Measurements from ENCODE around the gene CERKL.

CERKL gene

DNA sequence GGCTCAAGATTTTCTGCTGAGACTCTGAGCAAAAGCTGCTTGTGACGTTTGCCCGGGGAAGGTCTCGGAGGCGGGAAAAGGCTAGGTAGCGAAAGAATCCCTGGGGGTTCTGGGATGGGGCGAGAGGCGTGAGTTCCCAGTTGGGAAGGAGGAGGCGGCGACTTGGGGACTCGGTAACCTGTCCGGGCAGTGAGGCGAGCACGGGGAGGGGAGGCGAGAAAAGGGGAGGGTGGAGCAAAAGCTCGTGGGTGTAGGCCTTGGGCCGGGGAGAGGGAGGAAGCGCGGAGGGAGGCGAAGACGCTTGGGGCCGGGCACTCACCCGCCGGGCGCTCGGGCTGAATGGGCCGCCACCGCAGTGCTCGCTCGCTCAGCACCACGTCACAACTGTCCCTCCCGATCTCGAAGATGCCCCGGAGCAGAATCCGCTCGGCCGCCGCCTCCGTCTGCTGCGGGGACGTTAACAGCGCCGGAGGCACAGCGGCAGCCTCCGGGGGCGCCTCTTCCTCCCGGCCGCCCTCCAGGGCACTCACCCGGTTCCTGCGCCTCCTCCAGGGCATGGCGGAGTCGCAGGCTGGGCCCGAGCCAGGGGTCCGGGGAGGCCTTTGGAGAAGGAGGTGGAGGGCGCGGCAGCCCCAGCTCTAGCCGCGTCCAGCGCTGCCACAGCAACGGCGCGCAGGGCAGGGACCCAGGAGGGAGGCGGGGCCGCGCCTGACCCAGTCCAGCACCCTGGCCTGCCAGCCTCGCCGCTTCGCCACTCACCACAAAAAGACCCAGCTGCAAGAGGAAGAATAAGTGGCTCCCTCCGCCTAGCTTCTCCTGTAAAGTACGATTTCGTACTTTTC lies at the start of gene CERKL:
Gene CERKL, minus strand, starts transcription at position 656 of the 842 bp plus-strand sequence. Its CDS starts 99 bp downstream, at position 557.
- in situ Hi-C loops (cut with MboI; ENCODE audit: low sequenced_read_pairs), result no loop called here

- in situ Hi-C loops (cut with MboI; ENCODE audit: low sequenced_read_pairs), result loop anchor here (25.0 kb wide), 1 partner anchor 615 kb away; no protein-coding TSS in a partner anchor
Observed at GRCh38 chr2:181702519-181702918, 45.6 kb upstream of the CERKL start.

GRCh38 chr2:181698223-181698622 lies 41.3 kb upstream of the CERKL start:
- in situ Hi-C loops (cut with MboI; ENCODE audit: low sequenced_read_pairs), result no loop called here

DNA sequence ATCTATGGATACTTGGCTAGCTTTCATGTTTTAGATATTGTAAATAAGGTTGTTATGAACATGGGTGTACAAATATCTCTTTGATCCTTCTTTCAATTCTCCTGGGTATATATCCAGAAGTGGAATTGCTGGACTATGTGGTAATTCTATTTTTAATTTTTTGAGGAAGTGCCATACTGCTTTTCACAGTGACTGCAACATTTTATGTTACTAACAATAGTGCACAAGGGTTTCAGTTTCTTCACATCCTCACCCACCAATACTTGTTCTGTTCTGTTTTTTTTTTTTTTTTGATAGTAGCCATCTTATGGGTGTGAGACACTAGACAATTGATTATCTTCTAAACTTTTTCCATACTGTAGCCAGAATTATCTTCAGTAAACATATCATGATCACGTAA lies 40.7 kb upstream of the CERKL start:
- in situ Hi-C loops (cut with MboI; ENCODE audit: low sequenced_read_pairs), result no loop called here

GRCh38 chr2:181697126-181697525 lies 40.2 kb upstream of the CERKL start:
- in situ Hi-C loops (cut with MboI; ENCODE audit: low sequenced_read_pairs), result no loop called here

GRCh38 chr2:181694271-181694670 lies 37.4 kb upstream of the CERKL start:
- in situ Hi-C loops (cut with MboI; ENCODE audit: low sequenced_read_pairs), result no loop called here

DNA sequence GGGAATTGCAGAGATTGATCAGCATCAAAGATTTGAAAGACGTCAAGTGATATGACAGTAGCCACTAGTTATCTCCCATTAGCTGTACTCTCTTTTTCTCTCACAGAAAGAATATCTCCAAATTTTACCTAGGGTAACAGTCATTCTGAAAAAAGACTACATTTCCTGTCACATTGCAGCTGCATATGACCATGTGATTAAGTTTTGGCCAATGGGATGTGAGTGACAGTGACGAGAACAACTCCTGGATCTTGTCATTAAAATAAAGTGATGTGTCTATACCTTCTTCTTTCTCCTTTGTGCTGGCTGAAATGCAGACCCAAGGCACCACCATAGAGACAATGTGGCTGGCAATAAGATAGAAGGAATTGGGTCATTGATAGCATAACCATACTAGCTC lies 34.0 kb upstream of the CERKL start:
- in situ Hi-C loops (cut with MboI; ENCODE audit: low sequenced_read_pairs), result no loop called here

DNA sequence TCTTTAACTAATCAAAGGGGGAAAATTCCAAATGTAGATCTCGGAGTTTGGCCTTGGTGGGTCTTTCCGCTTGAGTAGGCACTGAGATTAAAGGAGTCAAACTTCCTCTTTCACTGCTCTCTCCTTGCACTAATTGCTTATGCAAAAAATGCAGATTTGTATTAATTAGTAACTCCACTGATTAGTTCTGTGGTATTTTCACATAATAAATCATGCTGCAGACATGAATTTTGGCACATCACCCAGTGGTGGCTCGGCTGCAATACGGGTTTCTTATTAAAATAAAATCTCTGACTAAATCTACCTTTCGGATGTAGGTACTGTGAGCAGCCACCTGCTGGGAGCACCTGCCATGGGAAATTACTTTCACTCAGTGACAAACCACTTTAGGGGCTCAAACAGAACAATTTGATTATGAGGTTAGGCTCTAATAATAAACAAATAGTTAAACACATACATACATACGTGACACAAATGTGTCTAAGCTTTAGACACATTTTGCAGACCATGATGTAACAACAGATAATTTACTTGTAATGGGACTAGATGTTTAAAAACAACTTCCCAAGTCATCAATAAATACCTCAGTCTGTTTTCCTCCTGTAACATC lies 29.8 kb upstream of the CERKL start:
- in situ Hi-C loops (cut with MboI; ENCODE audit: low sequenced_read_pairs), result no loop called here

- in situ Hi-C loops (cut with MboI; ENCODE audit: low sequenced_read_pairs), result no loop called here
Observed at GRCh38 chr2:181685150-181685688, 28.3 kb upstream of the CERKL start.

- in situ Hi-C loops (cut with MboI; ENCODE audit: low sequenced_read_pairs), result no loop called here
Observed at GRCh38 chr2:181684454-181685149, 27.7 kb upstream of the CERKL start.

DNA sequence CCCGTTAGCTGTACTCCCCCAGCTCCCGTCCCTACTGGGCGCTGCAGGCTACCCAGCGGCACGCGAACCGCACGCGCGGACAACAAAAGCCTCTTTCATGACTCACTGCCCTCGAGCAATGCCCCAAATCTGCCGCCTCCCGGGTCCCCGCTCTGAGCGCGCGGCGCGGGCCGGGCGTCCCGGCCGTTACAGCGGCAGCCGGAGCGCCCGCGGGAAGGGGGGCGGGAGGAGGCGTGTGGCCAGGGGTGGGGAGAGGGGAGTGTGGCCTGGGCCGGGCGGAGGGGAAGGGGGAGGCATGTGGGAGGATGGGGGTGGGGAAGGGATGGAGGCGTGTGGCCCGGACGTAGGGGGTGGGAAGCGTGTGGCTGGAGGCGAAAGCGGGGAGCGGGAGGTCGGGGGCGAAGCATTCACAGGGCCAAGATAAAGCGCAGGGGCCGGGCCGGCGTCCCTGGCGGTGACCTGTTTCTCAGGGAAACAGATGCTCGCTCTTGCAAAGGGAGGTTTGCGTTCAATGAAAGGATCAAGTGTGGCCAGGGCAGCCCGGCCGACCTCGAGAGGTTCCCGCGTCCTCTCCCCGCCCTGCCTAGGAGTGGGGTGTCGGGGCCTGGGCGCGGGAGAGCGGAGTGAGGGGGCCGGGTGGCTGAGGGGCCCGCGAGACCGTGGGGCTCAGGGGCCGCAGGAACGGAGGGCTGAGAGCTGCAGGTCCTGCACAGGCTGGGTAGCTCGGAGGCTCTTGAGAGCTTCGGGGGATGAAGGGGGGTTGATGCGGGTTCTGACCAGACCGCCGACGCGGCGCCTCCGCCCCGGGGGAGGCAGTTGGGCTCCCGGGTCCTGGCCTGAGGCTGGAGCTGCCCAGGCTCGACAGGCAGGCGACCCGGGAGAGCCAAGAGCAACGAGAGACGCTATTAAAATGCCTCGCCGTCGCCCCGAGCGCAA lies 26.9 kb upstream of the CERKL start:
- in situ Hi-C loops (cut with MboI; ENCODE audit: low sequenced_read_pairs), result no loop called here

DNA sequence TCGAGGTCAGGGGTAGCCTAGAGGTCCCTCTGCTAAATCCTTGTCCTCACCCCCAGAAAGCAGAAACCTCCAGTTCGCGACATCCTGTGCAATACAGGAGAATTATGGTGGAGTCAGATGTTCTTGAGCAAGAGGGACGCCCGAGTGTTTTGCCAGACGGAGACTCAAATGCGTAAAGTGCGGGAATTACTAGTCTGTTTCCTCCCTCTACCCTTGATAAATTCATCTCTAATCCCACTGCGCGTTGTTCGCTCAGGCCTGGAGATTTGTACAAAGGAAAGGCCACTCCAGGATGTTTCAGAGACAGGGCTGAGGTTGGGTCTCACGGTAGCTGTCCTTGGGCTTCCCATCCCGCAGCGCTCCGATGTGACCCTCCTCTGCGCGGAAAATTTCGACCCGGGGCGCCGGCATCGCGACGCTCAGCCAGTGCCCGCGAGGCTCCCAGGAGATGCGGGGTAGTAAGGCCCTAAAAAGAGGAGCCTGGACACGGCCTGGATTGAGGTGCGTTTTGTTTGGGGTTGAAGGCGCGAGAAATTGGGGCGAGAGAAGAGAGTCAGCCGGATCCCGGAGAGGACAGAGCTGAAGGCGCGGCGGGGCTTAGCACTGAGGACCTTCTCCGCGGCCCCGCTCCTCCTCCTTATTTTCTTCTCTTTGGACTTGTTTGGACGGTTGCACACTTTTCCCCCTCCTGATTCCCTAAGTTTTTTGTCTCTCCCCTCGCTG lies 26.1 kb upstream of the CERKL start:
- in situ Hi-C loops (cut with MboI; ENCODE audit: low sequenced_read_pairs), result no loop called here

GRCh38 chr2:181682026-181682789 lies 25.3 kb upstream of the CERKL start:
- in situ Hi-C loops (cut with MboI; ENCODE audit: low sequenced_read_pairs), result no loop called here

DNA sequence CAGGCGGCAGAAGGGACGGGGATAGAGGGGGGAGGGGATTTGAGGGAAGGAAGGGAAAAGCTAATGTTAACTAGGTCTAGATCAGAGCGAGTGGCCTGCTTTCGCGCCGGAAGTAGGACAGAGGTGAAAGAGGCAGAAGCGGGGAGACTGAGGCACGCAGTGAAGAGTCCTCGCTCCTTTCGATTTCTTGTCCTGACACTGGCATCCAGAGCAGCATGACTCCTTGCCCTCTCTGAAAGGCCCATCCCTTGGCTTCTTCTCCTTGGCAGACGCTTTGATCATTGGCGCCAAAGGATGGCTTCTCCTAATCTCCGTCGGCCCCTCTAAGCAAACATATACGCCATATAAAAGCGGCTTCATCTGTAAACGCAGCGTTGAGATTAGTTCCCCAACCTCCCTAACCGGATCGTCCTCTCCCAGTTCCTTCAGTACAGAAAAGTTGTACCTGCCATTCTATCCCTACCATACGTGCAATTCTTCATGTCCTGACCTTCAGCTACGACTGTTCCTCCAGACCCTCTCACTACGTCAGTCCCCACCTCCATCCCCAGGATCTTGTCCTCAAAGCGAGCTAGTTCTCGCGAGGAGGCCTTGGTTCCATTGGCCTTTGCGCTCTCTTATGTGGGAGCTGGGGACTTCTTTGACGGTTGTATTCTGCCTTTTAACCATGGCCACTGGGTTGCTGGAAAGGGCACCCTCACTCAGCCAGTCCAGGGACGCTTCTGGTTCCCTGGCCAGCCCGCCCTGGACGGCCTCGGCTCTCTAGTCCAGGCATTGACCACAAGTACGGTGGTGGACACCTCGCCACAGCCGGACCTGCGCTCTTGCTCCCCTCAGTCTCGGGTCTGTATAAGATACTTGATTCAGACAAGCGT lies 24.3 kb upstream of the CERKL start:
- in situ Hi-C loops (cut with MboI; ENCODE audit: low sequenced_read_pairs), result no loop called here

- in situ Hi-C loops (cut with MboI; ENCODE audit: low sequenced_read_pairs), result no loop called here
Observed at GRCh38 chr2:181680055-181680936, 23.4 kb upstream of the CERKL start, which contains the start of gene NEUROD1. TSS of gene NEUROD1 (minus strand) at chr2:181680517. CDS start at chr2:181678860, 1,657 bp downstream.

- in situ Hi-C loops (cut with MboI; ENCODE audit: low sequenced_read_pairs), result no loop called here
Observed at GRCh38 chr2:181679544-181679979, 22.7 kb upstream of the CERKL start.
